ENCODE data around the gene CEP104. TPM values are rescaled to one million over a fixed set of nuclear protein-coding genes. Genes with fewer than 3 reads are reported as not detected.

CEP104 gene
- total RNA-seq, 1 donor from 2014 or later = 18.3 TPM

DNA sequence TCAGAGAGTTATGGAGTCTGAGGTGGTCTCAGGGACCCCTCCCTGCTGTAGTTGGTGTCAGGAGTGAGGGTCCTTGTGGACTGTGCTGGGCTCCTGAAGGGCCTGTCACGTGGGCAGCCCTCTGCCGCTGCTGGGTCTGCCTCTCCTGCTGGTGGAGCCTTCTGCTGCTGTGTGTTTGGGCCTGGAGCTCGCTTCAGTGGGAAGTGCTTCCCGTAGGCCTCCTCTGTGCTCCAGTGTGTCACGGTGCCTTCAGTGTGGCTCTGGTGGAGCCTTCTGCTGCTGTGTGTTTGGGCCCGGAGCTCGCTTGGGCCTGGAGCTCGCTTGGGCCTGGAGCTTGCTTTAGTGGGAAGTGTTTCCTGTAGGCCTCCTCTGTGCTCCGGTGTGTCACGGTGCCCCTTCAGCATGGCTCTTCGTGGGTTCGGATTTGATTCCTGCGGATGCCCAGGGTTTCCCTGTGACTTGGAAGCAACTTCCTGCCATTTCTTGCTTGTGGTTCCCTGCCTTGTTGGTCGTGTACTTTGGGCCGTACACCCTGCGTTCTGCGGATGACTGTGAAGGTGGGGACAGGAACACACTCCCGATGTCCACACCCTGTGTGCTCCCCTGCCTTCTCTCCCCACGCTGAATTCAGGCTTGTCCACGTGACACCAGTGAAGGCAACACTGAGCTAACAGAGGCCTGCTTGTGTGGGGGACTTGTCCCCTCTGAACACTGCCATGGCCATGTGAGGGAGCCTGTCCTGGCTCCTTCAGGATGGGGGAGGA is 23.6 kb upstream of the CEP104 start:
- DNase-seq (ENCODE audit: low read depth) = no peak
- H3K4me3 ChIP-seq (ENCODE audit: low read depth, low read length) = no peak overlapping the region
- TF ChIP-seq, protein P1, sequence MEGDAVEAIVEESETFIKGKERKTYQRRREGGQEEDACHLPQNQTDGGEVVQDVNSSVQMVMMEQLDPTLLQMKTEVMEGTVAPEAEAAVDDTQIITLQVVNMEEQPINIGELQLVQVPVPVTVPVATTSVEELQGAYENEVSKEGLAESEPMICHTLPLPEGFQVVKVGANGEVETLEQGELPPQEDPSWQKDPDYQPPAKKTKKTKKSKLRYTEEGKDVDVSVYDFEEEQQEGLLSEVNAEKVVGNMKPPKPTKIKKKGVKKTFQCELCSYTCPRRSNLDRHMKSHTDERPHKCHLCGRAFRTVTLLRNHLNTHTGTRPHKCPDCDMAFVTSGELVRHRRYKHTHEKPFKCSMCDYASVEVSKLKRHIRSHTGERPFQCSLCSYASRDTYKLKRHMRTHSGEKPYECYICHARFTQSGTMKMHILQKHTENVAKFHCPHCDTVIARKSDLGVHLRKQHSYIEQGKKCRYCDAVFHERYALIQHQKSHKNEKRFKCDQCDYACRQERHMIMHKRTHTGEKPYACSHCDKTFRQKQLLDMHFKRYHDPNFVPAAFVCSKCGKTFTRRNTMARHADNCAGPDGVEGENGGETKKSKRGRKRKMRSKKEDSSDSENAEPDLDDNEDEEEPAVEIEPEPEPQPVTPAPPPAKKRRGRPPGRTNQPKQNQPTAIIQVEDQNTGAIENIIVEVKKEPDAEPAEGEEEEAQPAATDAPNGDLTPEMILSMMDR (conservative IDR thresholded peaks at IDR 0.05; ENCODE audit: low read depth, low read length) = no peak

DNA sequence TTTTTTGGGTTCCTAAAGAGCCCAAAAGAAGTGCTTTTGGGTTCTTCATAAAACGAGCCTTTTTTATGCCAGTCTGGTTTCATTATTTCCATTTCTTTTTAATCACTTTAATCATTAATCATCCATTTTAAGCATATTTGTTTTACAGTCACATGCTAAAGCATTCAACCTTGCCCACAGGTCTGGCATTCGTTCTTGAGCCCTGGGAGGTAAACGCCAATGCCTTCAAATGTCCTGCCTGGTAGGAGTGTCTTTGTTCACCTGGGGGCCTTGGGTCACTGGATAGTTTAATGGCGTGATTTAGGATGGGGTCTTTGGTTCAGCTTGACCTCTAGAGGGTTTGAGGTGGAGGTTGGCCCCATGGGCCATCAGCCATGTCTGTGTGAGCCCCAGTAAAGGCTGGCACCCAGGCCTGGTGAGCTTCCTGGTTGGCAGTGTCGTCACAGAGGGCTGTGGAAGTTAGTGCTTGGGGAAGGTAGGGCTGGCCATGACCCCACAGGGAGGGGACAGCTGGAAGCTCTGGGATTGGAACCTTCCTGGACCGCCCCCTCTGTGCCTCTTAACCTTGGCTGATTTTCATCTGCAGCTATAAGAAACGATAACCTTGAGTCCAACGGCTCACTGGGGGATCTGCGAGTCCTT is 22.9 kb upstream of the CEP104 start:
- DNase-seq (ENCODE audit: low read depth) = no peak
- TF ChIP-seq, protein P1 (conservative IDR thresholded peaks at IDR 0.05; ENCODE audit: low read depth, low read length) = no peak
- no peak overlapping the region for H3K4me3 ChIP-seq (ENCODE audit: low read depth, low read length)

DNA sequence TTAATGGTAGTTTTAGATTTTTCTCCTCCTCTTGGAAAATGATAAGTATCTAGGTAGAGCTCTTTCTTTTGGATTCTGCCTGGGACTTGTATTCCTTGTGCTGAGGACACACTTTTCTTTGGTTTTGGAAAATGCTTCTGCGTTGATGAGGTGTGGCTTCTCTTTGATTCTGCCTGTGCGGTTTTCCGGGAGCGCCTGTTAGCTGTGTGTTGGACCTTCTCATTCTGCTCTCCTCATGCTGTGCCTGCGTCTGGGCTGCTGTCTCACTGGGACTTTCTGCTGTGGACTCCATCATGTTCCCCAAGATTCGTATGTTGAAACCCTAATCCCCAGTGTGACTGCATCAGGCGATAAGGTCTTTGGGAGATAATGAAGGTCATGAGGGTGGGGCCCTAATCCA is 22.1 kb upstream of the CEP104 start:
- TF ChIP-seq, protein P1 (conservative IDR thresholded peaks at IDR 0.05; ENCODE audit: low read depth, low read length) = no peak
- no peak for DNase-seq (ENCODE audit: low read depth)
- no peak overlapping the region for H3K4me3 ChIP-seq (ENCODE audit: low read depth, low read length)

DNA sequence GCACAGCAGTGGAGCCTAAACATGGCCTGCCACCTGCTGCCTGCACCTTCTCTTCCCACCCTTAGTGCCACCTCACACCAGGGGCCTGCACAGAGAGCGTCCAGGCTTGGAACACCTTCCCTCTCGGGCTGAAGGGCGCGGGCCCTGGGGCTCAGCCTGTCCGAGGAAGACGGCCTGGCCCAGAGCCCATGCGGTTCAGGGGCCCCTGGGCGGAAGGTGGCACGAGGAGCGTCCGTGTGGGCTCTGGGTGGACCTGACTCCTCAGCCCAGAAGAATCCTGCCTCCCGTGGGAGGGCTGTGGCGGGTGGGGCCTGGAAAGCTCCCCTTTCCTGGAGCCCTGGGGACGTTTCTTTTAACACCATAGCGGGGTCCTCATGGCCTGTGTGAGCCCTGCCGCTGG is 19.7 kb upstream of the CEP104 start:
- H3K4me3 ChIP-seq (ENCODE audit: low read depth, low read length) = no peak overlapping the region
- no peak for DNase-seq (ENCODE audit: low read depth)
- TF ChIP-seq, protein P1 (conservative IDR thresholded peaks at IDR 0.05; ENCODE audit: low read depth, low read length) = no peak

DNA sequence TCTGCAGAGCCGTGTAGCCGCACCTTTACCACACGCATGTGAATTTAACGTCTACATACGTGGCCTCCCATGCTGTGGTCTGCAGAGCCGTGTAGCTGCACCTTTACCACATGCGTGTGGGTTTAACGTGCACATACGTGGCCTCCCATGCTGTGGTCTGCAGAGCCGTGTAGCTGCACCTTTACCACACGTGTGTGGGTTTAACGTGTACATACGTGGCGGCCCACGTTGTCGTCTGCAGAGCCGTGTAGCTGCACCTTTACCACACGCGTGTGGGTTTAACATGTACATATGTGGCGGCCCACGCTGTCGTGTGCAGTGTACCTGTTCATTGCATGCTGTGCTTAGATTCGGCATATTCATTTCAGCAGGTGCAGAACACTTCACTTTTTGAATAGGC is 17.7 kb upstream of the CEP104 start:
- TF ChIP-seq, protein P1 (conservative IDR thresholded peaks at IDR 0.05; ENCODE audit: low read depth, low read length) = no peak
- DNase-seq (ENCODE audit: low read depth) = no peak
- no peak overlapping the region for H3K4me3 ChIP-seq (ENCODE audit: low read depth, low read length)

DNA sequence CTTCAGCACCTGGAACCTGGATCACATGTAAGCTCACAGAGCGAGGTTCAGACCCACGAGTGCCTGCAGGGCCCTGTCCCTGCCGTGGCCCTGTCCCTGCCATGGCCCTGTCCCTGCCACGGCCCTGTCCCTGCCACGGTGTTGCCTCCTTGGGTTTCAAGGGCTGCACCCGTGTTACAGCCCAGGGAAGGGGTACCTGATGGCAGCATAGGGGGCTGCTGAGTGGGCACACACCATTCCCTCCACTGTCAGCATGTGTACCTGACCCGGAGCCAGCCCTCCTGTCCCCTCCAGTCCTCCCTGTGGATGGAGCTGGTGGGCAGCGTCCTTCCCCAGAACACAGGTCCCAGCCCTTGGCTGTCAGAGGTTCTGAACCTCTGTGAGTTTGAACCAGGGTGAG is 15.5 kb upstream of the CEP104 start:
- H3K4me3 ChIP-seq (ENCODE audit: low read depth, low read length) = no peak overlapping the region
- DNase-seq (ENCODE audit: low read depth) = no peak
- TF ChIP-seq, protein P1 (conservative IDR thresholded peaks at IDR 0.05; ENCODE audit: low read depth, low read length) = no peak

DNA sequence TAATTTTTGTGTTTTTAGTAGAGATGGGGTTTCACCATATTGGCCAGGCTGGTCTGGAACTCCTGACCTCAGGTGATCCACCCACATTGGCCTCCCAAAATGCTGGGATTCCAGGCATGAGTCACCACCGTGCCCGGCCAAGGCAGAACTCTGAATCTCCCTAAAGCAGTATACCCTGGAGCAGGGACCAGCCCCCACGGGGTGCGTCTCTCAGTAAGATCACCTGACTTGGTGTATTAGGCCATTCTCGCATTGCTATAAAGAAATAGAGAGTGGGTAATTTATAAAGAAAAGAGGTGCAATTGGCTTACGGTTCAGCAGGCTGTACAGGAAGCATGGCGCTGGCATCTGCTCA is 14.4 kb upstream of the CEP104 start:
- DNase-seq (ENCODE audit: low read depth) = no peak
- TF ChIP-seq, protein P1 (conservative IDR thresholded peaks at IDR 0.05; ENCODE audit: low read depth, low read length) = no peak
- no peak overlapping the region for H3K4me3 ChIP-seq (ENCODE audit: low read depth, low read length)

All from epithelial cell of proximal tubule (primary cell).